Stimulated activated CD4-positive, alpha-beta T cell treated with anti-CD3 and anti-CD28 coated beads, Interleukin-4, amount 100 ng/mL, for 24 hours (primary cell): Measurements from ENCODE around the gene PACSIN2.
A peak's percentile ranks its signal among the peaks of the same experiment; 100 is the strongest.
"Not testable (repeated sequence)": the region's sequence is repeated elsewhere in the genome, so short reads cannot be mapped to it uniquely, and the experiment has no call there.

Source experiments
- DNase-seq: peaks from one replicate; pipeline ENCODE4 v3.0.0-alpha.2; 2020

The PACSIN2 gene

DNA sequence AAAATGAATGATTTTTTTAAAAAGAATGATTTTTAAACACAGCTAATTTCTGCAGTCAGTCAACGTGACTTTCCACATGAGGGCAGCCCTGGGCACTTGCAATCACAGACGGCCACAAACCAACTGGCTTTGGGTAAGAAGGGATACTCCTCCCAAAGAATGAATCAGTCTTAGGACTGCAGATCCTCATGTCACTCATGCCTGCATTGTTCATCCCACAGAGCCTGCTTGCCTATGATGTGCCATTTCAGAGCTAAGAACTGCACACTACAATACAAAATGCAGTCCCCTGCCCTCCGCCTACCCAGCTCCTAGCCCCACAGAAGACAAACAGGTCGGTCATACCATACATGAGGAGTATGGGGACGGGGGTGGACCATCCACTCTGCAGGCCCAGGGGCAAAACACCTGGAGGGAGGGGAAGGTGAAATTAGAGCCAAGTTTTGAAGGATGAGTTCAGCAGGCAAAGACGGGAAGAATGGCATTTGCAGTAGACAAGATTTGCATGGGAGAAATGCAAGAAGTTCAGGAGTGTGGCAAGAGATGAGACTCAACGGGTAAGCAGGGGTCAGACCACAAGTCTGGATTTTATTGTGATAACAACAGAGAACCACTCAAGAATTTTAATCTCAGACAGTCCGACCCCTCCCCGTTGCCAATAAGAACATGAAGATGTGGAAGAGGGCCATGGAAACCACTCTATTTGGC, 24.7 kb downstream of the PACSIN2 start:
- DNase-seq, result no peak

DNA sequence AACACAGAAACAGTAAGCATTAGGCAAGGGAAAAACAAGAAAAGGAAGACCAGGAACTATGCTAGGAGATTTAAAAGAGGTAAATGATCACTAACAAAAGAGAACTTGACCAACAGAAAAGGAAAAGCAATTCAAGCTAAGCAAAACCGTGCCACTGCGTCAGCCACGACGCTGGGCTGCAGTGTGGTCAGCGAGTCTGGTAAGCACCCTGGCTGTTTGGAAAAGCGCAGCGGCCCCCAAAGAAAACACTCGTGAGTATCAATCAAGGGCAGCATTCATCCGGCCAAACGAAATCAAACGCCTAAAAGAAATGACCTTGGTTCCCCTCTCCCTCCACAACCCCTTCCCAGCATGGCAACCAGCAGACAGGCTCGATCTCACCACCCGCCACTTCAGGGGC, 28.8 kb downstream of the PACSIN2 start:
- DNase-seq, result no peak

DNA sequence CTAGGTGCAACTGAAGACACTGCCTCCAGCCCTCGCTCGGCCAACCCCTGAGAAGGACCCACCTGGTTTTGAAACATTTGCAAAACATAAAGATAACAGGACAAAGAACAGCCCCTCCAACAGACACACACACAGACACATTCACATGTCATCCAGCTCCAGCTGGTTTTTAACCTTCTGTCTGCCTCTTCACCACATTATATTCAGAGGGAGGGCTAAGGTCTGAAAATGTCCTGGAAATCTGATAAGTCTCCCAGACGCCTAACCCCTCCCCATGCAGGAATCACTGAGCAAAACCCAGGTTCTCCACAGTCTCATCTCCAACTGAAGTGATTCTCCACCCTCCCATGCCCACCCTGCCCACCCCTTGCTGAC, 29.4 kb downstream of the PACSIN2 start:
- no peak for DNase-seq

DNA sequence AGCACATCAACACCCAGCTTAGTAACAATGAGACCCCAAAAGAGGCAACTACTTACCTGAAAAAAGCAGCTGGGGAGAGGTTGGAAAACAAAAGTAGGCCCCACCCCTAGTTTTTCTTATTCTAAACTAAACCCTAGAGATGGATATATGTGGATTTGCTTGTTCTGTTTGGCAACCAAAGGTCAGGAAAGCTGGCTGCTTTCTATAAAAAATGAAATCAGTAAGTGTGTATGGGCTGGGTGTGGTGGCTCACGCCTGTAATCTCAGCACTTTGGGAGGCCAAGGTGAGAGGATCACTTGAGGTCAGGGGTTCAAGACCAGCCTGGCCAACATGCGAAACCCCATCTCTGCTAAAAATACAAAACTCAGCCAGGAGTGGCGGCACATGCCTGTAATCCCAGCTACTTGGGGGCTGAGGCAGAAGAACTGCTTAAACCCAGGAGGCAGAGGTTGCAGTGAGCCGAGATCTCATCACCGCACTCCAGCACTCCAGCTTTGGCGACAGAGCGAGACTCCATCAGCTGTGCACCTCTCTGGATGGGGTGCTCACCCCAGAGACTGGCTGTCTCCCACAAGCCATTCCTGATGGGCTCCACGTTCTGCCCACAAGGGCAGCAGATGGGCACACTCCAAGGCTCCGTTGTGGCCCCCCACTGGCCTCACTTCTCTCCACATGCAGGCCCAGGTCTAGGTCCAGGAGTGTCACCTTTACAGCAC, 30.0 kb downstream of the PACSIN2 start:
- no peak for DNase-seq

DNA sequence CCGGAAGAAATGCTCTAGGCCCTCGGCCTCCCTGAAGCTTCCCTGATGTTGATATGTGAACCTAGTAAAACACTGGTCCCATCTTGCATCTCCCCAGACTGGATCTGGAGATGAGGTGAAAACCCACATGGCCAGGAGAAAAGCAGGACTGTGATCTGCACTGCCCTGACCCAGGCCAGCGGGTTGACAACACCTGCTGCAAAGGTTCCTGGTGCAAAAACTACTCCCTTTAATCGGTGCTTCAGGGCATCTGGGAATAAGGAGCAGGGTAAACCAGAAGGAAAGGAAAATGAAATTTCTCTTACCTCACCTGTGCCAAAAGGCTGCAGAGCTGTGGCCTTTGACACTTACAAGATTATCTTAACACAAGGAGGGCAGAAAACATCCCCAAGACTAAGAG, 30.6 kb downstream of the PACSIN2 start:
- no peak for DNase-seq

DNA sequence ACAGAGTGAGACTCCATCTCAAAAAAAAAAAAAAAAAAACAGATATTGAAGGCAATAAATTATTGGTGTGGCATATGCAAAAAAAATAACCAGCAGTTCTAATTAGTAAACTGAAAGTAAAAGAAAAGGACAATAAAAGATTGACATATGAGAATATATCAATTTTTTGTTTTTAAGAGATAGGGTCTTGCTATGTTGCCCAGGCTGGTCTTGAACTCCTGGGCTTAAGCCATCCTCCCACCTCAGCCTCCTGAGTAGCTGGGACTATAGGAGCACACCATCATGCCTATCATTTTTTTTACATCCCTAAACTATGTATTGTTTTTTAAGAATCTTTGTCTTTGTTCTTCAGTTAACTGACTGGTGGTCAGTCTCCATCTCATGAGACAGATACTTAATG, 31.5 kb downstream of the PACSIN2 start:
- DNase-seq, result no peak

DNA sequence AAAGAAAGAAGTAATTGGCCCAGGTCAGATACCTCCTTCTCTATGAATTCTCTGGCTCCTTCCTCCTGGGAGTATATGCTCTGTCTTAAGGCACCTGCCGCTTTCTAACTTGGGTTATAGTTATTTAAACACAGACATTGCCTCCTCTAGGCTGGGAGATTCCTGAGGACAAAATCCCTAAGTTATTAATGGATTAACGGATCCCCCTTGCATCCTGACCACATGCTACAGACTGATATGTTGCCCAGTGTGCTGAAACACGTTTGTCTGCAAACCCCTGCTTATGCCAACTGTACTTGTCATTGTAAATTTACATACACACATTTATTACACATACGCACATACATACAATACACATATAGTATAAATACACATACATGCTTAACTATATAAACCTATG, 35.3 kb downstream of the PACSIN2 start:
- no peak for DNase-seq

DNA sequence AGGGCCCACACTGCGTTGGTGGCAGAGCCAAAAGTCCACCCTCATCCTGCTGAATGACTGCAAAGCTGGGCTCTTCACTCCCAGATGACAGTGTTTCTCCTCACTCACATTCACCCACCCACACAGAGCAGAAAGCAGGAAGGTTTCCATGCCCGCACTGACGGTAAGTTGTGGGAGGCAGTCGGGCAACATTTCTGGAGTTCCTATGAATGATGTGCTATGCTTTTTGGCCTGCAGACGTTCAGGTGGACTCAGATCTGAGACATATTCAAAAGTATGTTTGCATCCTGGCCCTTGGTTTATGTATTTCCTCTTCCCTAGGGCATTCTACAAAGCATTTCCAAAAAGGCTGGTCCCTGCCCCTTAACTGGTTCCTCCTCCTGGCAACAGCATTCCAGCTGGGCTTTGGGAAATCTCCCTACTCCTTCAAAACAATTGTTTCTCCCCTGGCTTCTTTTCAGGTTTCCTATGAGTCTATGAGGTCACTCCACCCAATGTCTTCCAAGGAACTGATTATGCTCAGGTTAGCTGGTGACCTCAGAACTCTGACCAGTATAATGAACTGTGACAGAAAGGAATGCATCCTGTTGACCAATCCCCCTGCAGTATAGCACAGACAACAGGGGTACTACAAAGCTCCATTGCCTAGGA, 36.4 kb downstream of the PACSIN2 start:
- DNase-seq, result no peak

DNA sequence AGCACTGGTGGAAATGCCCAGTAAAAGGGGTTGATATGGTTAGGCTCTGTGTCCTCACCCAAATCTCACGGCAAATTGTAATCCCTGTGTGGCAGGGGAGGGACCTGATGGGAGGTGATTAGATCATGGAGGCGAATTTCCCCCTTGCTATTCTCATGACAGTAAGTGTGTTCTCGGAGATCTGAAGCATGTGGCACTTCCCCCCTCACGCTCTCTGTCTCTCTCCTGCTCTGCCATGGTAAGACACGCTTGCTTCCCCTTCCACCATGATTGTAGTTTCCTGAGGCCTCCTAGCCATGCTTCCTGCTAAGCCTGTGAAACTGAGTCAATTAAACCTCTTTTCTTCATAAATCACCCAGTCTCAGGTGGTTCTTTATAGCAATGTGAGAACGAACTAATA, 37.4 kb downstream of the PACSIN2 start:
- DNase-seq, result no peak

DNA sequence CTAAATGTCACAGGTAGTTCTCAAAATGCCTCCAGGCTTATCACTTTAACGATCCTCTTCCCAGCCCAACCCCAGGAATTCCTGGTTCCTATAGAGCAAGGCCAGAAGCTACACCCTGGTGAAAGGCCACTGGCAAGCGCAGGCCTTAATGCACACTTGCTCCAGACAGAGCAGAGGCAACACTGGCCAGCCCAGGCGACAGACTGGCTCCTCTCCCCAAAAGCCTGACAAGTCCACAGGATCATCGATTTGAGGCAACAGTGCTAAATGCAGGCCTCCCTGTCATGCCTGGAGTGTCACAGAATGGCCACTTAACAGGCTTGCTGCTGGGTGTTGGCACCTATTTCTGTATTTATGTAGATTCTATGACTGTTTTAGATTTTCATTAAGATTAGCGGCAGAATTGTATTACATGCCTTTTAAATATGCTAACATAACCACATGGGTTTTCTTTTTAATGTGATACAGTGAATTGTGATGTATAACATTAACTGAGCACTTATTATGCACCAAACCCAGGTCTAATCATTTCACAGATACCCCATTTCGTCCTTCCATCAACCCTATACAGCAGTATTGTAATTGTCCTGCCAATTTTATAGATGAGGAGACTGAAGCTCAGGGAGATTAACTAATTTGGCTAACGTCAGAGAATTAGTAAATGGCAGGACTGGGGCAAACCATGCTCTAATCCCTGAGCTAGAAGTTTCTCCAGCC, 38.6 kb downstream of the PACSIN2 start:
- DNase-seq, result no peak

DNA sequence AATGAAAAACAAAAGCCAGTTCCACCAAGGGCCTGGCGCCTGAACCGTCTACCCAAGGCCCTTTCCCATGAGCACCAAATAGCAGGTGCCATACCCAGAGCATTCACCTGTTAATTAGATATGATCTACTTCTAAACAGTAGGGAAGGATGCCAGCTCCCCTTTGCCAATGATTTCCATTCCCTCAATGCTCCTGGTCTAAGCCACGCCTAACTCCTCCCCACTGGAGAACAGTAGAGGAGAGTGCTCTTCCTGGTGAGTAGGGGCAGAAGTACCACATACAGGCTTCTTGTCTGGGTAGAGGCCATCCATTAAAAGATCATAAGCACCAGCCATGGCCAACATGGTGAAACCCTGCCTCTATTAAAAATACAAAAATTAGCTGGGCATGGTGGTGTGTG, 40.7 kb downstream of the PACSIN2 start:
- no peak for DNase-seq

DNA sequence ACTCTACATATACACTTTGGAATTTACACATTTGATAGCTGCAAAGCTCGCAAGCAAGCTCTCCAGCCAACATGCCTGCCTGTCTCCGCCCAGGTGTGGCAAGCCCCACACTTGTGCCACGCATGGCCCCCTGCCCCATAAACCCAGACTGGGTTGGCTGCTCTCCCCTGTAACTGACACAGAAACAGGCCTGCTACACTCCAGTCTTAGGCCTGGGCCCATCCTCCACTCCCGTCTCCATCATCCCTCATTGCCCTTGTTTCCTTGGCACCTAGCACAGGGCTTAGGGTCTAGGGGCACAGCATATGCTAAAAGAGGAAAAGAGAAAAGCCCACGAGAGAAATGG, 41.4 kb downstream of the PACSIN2 start:
- no peak for DNase-seq

DNA sequence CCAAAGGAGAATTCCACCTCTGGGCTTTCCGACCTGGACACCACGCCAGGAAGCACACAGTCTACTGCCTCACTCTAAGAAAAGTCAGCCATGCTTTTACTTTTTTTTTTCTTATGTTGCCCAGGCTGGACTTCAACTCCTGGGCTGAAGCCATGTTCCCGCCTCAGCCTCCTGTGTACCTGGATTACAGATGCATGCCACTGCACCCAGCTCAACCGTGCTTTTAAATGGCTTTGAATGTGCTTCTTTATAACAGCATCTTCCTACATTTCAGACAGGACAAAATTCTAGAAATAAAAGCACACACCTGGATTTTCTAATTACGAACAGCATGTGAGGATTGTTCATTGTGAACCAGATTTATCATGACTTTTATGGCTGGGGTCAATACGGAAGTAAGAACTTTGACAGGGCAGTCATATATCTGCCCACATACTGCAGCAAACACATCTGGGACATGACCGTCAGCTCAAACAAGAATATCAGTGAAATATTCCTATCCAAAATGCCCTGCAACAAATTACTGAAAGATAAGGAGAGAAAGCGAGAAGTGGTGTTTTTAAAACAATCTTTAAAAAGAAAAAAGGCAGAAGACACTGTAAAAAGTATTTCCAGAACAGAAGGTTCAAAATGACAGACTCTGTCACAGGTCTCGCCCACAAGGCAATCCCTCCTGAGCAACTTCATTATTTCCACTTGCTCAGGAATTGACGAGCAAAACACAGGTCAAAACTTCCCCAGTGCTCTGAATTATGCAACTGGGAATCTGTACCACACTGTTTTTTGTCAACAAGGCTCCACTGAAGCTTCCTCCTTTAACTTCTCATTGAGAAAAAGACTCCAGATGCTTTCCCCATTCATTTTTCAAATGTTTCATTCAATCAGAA, 42.1 kb downstream of the PACSIN2 start:
- DNase-seq, result no peak

DNA sequence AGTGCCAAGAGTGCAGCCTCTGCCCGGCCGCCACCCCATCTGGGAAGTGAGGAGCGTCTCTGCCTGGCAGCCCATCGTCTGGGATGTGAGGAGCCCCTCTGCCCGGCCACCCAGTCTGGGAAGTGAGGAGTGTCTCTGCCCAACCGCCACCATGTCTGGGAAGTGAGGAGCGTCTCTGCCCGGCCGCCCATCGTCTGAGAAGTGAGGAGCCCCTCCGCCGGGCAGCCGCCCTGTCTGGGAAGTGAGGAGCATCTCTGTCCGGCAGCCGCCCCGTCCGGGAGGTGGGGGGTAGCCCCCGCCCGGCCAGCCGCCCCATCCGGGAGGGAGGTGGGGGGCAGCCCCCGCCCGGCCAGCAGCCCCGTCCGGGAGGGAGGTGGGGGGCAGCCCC, 43.5 kb downstream of the PACSIN2 start:
- DNase-seq, result not testable (repeated sequence)

DNA sequence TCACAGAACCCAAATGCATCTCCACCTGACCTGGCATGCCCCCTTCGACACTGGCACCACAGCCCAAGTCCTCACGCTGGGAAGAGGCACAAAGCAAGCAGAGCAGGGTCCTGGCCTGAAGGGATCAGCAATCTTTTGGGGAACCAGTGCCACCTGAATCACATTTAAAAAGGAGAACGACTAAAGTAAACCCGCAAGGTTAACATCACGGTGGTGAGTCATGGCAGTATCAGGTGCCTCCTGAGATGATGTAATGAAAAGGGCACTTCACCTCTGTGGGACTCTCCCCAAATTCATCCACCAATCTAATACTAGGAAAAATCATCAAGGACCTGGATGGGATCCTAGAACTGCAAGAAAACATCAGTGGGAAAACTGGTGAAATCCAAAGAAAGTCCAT, 44.9 kb downstream of the PACSIN2 start:
- DNase-seq, result peak; percentile 10

DNA sequence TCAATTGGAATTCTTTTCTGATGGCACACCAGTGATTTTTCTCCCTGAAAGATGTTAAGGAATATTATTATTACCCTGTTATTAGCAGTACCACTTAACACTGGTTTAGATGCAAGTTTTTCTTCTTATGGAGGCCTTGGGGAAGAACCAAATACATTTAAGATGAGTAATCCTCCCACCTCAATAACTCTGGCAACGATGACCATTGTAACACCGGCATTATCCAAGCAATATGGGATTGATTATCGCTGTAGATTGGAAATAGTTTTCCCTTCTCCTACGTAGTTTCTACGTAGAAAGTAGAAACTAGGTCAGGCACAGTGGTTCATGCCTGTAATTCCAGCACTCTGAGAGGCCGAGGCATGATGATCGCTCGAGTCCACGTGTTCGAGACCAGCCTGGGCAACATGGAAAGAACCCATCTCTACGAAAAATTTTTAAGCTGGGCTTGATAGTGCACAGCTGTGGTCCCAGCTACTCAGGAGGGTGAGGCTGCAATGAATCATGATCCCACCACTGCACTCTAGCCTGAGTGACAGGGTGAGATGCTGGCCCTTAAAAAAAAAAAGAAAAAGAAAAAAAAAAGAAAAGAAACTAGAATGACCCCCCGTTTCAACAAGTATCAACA, 45.5 kb downstream of the PACSIN2 start:
- DNase-seq, result no peak

DNA sequence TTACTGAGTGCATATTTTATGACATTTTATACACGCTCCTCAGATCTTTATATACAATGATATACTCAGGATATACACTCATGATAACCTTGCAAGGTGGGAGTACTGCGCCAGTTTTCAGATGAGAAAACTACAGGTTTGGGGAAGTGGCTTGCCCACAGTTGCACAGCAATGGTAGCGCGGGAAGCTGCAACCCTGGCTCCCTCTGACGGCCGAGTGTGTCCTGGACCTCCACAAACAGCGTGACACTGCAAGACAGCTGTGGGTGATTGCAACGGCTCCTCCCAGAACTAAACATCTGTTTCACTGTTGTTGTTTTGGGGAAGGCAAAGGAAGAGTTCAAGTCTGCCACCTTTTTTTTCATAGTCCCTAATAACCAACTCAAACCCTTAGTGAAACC, 47.0 kb downstream of the PACSIN2 start:
- DNase-seq, result no peak

DNA sequence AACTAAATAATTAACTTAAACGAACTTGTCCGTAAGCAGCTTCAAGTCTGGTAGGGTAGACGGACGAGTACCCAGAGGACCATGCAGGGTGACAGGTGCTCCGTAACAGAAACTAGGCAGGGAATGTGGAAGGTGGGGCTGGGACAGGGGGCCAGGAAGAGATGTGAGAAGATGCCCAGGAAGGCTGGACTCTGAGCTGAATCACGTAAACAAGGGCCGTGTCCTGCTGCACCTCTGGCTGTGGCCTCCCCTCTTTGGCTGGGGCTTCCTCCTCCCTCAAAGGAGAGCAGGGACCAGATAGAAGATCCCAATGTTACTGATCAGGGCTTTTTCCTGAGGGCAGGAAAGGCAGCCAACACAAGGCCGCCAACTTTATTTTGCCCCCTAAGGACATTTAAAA, 47.9 kb downstream of the PACSIN2 start:
- DNase-seq, result no peak

DNA sequence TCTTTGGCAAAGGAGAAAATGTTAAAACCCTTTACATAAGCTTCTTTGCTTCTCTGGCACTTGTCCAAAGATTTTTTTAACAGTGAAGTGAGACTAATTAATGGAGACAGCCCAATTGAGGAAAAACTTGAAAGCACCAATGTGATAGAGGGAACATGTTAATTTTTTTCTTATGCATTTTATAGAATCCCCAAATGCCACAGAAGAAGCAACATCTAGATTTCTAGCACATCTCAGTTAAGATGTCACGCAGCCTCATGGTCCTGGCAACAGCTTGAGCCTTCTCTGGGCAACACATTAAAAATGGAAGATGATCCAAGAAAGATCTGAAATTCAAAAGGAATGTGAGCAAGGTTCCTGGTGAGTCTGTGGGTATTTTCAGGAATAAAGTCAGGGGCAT, 48.5 kb downstream of the PACSIN2 start:
- no peak for DNase-seq

DNA sequence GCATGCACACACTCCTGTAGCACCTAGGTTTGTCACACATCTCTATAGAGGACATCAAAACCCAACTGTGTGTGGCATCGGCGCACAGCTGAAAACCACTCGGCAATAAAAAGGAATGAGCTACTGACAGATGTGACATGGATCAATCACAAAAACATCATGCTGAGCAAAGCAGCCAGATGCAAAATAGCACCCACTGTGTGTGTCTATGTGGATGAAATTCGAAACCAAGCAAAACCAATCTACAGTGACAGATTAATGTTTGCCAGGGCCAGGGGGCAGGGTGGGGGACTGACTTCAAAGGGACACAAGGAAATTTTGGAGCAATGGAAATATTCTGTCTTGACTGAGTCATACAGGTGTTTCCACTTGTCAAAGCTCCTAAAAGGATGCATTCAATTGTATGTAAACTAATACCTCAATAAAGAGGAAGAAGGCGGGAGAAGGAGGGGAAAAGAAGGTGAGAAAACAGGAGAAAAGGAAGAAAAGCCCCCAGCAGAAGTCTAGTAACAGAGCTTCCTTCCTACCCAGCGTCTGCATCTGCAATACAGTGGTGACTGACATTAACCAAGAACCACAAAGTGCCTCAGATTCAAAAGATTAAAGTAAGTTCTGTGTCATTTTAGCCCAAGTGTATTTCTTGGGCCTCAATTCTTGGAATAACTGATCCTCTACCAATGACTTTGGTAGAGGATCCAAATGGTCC, 49.8 kb downstream of the PACSIN2 start:
- peak; percentile 72 for DNase-seq

DNA sequence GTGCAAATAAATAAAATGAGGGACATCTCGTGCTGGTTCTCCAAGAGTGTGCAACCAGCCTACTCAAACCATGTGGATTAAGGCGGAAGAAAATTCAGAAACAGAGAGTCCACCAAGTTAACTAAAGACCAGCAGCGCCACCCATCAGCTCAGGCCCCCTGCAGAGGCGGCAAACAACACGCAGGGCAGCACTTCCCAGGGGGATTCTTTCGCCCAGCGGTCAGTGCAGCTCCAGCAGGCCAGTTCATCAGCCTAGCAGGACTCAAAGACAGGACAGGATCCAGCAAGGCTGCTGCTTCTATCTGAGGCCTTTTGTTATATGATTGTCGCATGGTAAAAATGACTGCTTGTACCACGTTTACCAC, 51.7 kb downstream of the PACSIN2 start:
- no peak for DNase-seq
